Measurements from ENCODE around the gene ADORA2A. TPM values are rescaled to one million over a fixed set of nuclear protein-coding genes. Genes with fewer than 3 reads are reported as not detected.
A peak's percentile ranks its signal among the peaks of the same experiment; 100 is the strongest.

Gene ADORA2A
- total and polyA plus RNA-seq, 10 of the 15 experiments (the other 5 are each of a cell fraction or from before 2014, with no cell fraction given) = 0.69 to 31.2 (median 18.3) TPM

DNA sequence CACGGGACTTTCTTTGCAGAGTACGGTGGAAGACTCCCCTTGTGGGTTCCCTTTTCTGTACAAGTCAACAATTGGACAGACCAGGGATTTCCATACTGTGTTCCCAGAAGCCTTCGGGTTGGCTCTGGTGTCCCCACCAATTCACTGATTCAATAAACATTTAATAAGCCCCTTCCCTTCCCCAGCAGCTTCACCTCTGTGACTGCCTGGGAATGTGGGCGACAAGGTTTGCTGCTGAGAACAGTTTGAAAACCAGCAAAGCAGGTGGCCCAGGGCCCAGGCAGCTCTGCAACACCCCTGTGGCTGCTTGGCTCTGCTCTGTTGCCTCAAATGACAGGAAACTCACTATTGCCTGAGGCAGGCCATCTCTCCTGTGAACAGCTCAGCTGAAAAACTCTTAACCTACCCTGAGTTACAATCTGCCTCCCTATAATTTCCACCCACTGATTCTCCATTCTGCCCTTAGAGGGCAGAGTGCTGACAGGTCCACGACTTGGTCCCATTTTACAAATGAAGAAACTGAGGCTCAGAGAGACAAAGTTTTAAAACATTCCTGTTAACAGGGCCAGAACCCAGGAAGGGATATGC lies 10.4 kb downstream of the ADORA2A start (continued):
- TF ChIP-seq, protein P1, sequence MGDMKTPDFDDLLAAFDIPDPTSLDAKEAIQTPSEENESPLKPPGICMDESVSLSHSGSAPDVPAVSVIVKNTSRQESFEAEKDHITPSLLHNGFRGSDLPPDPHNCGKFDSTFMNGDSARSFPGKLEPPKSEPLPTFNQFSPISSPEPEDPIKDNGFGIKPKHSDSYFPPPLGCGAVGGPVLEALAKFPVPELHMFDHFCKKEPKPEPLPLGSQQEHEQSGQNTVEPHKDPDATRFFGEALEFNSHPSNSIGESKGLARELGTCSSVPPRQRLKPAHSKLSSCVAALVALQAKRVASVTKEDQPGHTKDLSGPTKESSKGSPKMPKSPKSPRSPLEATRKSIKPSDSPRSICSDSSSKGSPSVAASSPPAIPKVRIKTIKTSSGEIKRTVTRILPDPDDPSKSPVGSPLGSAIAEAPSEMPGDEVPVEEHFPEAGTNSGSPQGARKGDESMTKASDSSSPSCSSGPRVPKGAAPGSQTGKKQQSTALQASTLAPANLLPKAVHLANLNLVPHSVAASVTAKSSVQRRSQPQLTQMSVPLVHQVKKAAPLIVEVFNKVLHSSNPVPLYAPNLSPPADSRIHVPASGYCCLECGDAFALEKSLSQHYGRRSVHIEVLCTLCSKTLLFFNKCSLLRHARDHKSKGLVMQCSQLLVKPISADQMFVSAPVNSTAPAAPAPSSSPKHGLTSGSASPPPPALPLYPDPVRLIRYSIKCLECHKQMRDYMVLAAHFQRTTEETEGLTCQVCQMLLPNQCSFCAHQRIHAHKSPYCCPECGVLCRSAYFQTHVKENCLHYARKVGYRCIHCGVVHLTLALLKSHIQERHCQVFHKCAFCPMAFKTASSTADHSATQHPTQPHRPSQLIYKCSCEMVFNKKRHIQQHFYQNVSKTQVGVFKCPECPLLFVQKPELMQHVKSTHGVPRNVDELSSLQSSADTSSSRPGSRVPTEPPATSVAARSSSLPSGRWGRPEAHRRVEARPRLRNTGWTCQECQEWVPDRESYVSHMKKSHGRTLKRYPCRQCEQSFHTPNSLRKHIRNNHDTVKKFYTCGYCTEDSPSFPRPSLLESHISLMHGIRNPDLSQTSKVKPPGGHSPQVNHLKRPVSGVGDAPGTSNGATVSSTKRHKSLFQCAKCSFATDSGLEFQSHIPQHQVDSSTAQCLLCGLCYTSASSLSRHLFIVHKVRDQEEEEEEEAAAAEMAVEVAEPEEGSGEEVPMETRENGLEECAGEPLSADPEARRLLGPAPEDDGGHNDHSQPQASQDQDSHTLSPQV (IDR thresholded peaks at IDR 0.05) = peak; percentile 75; the same call in 1 of the 2 replicates
- TF ChIP-seq NR2C2 (IDR thresholded peaks at IDR 0.05; ENCODE audit: borderline replicate concordance, control insufficient read depth, insufficient read length, low read depth) (no peak), PAX8 (IDR thresholded peaks at IDR 0.05) (no peak), MEF2A (IDR thresholded peaks at IDR 0.05; ENCODE audit: insufficient read depth, low read depth, low read length) (no peak), RBBP5 (conservative IDR thresholded peaks at IDR 0.05) (no peak), POU2F2 (IDR thresholded peaks at IDR 0.05; ENCODE audit: borderline replicate concordance, low read depth, low read length) (no peak)
- TF ChIP-seq, protein P2, sequence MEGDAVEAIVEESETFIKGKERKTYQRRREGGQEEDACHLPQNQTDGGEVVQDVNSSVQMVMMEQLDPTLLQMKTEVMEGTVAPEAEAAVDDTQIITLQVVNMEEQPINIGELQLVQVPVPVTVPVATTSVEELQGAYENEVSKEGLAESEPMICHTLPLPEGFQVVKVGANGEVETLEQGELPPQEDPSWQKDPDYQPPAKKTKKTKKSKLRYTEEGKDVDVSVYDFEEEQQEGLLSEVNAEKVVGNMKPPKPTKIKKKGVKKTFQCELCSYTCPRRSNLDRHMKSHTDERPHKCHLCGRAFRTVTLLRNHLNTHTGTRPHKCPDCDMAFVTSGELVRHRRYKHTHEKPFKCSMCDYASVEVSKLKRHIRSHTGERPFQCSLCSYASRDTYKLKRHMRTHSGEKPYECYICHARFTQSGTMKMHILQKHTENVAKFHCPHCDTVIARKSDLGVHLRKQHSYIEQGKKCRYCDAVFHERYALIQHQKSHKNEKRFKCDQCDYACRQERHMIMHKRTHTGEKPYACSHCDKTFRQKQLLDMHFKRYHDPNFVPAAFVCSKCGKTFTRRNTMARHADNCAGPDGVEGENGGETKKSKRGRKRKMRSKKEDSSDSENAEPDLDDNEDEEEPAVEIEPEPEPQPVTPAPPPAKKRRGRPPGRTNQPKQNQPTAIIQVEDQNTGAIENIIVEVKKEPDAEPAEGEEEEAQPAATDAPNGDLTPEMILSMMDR (IDR thresholded peaks at IDR 0.05 in 2 of 3, conservative IDR thresholded peaks at IDR 0.05 in 1 of 3; ENCODE audit: control insufficient read depth in 2 of 3, extremely low read depth in 1 of 3, insufficient read depth in 1 of 3, low read depth in 3 of 3, low read length in 3 of 3) = peak; percentile 29 to 42 (median 41); a peak in 4 of 6 replicates
- TF ChIP-seq, protein P3, sequence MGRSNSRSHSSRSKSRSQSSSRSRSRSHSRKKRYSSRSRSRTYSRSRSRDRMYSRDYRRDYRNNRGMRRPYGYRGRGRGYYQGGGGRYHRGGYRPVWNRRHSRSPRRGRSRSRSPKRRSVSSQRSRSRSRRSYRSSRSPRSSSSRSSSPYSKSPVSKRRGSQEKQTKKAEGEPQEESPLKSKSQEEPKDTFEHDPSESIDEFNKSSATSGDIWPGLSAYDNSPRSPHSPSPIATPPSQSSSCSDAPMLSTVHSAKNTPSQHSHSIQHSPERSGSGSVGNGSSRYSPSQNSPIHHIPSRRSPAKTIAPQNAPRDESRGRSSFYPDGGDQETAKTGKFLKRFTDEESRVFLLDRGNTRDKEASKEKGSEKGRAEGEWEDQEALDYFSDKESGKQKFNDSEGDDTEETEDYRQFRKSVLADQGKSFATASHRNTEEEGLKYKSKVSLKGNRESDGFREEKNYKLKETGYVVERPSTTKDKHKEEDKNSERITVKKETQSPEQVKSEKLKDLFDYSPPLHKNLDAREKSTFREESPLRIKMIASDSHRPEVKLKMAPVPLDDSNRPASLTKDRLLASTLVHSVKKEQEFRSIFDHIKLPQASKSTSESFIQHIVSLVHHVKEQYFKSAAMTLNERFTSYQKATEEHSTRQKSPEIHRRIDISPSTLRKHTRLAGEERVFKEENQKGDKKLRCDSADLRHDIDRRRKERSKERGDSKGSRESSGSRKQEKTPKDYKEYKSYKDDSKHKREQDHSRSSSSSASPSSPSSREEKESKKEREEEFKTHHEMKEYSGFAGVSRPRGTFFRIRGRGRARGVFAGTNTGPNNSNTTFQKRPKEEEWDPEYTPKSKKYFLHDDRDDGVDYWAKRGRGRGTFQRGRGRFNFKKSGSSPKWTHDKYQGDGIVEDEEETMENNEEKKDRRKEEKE (IDR thresholded peaks at IDR 0.05) = no peak
- TF ChIP-seq, protein P4, sequence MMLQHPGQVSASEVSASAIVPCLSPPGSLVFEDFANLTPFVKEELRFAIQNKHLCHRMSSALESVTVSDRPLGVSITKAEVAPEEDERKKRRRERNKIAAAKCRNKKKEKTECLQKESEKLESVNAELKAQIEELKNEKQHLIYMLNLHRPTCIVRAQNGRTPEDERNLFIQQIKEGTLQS (IDR thresholded peaks at IDR 0.05; ENCODE audit: borderline replicate concordance, extremely low read depth, low read depth, low read length) = no peak
- TF ChIP-seq, protein P5, sequence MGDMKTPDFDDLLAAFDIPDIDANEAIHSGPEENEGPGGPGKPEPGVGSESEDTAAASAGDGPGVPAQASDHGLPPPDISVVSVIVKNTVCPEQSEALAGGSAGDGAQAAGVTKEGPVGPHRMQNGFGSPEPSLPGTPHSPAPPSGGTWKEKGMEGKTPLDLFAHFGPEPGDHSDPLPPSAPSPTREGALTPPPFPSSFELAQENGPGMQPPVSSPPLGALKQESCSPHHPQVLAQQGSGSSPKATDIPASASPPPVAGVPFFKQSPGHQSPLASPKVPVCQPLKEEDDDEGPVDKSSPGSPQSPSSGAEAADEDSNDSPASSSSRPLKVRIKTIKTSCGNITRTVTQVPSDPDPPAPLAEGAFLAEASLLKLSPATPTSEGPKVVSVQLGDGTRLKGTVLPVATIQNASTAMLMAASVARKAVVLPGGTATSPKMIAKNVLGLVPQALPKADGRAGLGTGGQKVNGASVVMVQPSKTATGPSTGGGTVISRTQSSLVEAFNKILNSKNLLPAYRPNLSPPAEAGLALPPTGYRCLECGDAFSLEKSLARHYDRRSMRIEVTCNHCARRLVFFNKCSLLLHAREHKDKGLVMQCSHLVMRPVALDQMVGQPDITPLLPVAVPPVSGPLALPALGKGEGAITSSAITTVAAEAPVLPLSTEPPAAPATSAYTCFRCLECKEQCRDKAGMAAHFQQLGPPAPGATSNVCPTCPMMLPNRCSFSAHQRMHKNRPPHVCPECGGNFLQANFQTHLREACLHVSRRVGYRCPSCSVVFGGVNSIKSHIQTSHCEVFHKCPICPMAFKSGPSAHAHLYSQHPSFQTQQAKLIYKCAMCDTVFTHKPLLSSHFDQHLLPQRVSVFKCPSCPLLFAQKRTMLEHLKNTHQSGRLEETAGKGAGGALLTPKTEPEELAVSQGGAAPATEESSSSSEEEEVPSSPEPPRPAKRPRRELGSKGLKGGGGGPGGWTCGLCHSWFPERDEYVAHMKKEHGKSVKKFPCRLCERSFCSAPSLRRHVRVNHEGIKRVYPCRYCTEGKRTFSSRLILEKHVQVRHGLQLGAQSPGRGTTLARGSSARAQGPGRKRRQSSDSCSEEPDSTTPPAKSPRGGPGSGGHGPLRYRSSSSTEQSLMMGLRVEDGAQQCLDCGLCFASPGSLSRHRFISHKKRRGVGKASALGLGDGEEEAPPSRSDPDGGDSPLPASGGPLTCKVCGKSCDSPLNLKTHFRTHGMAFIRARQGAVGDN (IDR thresholded peaks at IDR 0.05) = peak; percentile 99
- TF ChIP-seq, protein P6, sequence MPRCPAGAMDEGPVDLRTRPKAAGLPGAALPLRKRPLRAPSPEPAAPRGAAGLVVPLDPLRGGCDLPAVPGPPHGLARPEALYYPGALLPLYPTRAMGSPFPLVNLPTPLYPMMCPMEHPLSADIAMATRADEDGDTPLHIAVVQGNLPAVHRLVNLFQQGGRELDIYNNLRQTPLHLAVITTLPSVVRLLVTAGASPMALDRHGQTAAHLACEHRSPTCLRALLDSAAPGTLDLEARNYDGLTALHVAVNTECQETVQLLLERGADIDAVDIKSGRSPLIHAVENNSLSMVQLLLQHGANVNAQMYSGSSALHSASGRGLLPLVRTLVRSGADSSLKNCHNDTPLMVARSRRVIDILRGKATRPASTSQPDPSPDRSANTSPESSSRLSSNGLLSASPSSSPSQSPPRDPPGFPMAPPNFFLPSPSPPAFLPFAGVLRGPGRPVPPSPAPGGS (IDR thresholded peaks at IDR 0.05; ENCODE audit: borderline replicate concordance, insufficient read depth, low read depth, low read length, poor library complexity, severe bottlenecking) = no peak
